Fibroblast of mammary gland (primary cell): ENCODE measurements around the gene DDO.

Experiments
- DNase-seq: peaks from one replicate; pipeline ENCODE4 v3.0.0-alpha.2; 2010; ENCODE audit warnings: low read depth
- H3K4me3 ChIP-seq: 2 replicates; pipeline ENCODE4 v1.5.1; 2011; ENCODE audit warnings: low read depth, mild to moderate bottlenecking, low read length, moderate library complexity; ENCODE audit not compliant: control insufficient read depth
- CTCF ChIP-seq: conservative IDR thresholded peaks from 2 replicates; pipeline ENCODE4 v1.5.1; 2011; ENCODE audit warnings: low read depth, low read length, inconsistent platforms; ENCODE audit not compliant: control insufficient read depth, insufficient read depth

The DDO gene

GRCh38 chr6:110399219-110400071 is 15.9 kb downstream of the DDO start:
- no peak for TF ChIP-seq CTCF
- no peak for DNase-seq
- peak overlapping the region; percentile 25 for H3K4me3 ChIP-seq

- DNase-seq: peak; percentile 57
These were observed 16.6 kb downstream of the DDO start for GRCh38 chr6:110398778-110399177.

GRCh38 chr6:110395221-110395620 is 20.2 kb downstream of the DDO start:
- no peak for DNase-seq
- TF ChIP-seq CTCF: no peak
- H3K4me3 ChIP-seq: no peak overlapping the region

More at GRCh38 chr6:110398778-110399177, 16.6 kb downstream of the DDO start:
- H3K4me3 ChIP-seq: no peak overlapping the region
- no peak for TF ChIP-seq CTCF

- no peak overlapping the region for H3K4me3 ChIP-seq
- no peak for DNase-seq
- no peak for TF ChIP-seq CTCF
These were observed 21.0 kb downstream of the DDO start for GRCh38 chr6:110394409-110394808.

- no peak for DNase-seq
- no peak overlapping the region for H3K4me3 ChIP-seq
- TF ChIP-seq CTCF: no peak
These were observed 22.6 kb downstream of the DDO start for GRCh38 chr6:110392727-110393126.

GRCh38 chr6:110390404-110390803 is 25.0 kb downstream of the DDO start:
- DNase-seq: no peak
- H3K4me3 ChIP-seq: no peak overlapping the region
- TF ChIP-seq CTCF: no peak
